Measurements from ENCODE around the gene TSC2. TPM values are rescaled to one million over a fixed set of nuclear protein-coding genes. Genes with fewer than 3 reads are reported as not detected.

TSC2 gene
- total RNA-seq, 6 donors from 2014 or later = 47.3 to 296 (median 118) TPM

- WGBS, 2 donors = 92 to 95% methylated on average over 14 of the region's 14 CpGs
These were observed 22.5 kb upstream of the TSC2 start for GRCh38 chr16:2025251-2025650.

GRCh38 chr16:2025878-2026460 lies 21.8 kb upstream of the TSC2 start:
- Histone ChIP-seq H3K36me3 (peaks cover 0 to 11% (median 0%) of the 10 kb centered on the region in 4 donors), H3K9me3 (no peaks in the 10 kb centered on the region), H3K27me3 (peaks cover 0 to 8% (median 3%) of the 10 kb centered on the region in 4 donors), H3K4me3 (peak overlapping the region; percentile 30 to 97 (median 88)), H3K4me1 (peaks cover 49 to 71% (median 59%) of the 10 kb centered on the region in 4 donors), H3K27ac (peak overlapping the region; percentile 70 to 95 (median 86))
- no peak for TF ChIP-seq EP300 (IDR thresholded peaks at IDR 0.05)
- no peak for TF ChIP-seq POLR2AphosphoS5 (IDR thresholded peaks at IDR 0.05)
- no peak for TF ChIP-seq POLR2A (IDR thresholded peaks at IDR 0.05)
- TF ChIP-seq CTCF (IDR thresholded peaks at IDR 0.05) = no peak
- DNase-seq = no peak
- 67% methylated on average over 13 to 16 of the region's 16 CpGs for WGBS, 2 donors
- ATAC-seq (ENCODE audit: low FRiP score in 2 of 2) = no peak

More at GRCh38 chr16:2025251-2025650, 22.5 kb upstream of the TSC2 start:
- DNase-seq = peak in 1 of 2 donors; percentile 85
- no peak for ATAC-seq (ENCODE audit: low FRiP score in 2 of 2)
- Histone ChIP-seq H3K4me1 (peaks cover 54 to 78% (median 62%) of the 10 kb centered on the region in 4 donors), H3K4me3 (peak overlapping the region in 1 of 4 donors; percentile 83), H3K27ac (peak overlapping the region; percentile 38 to 95 (median 79)), H3K9me3 (no peaks in the 10 kb centered on the region), H3K27me3 (peaks cover 0 to 15% (median 9%) of the 10 kb centered on the region in 4 donors), H3K36me3 (peaks cover 0 to 10% (median 0%) of the 10 kb centered on the region in 4 donors)
- no peak for TF ChIP-seq CTCF (IDR thresholded peaks at IDR 0.05)
- no peak for TF ChIP-seq POLR2AphosphoS5 (IDR thresholded peaks at IDR 0.05)
- no peak for TF ChIP-seq POLR2A (IDR thresholded peaks at IDR 0.05)
- TF ChIP-seq EP300 (IDR thresholded peaks at IDR 0.05) = no peak

GRCh38 chr16:2026461-2027023 lies 21.2 kb upstream of the TSC2 start, which contains the start of gene NHERF2:
TSS of gene NHERF2 (plus strand) at chr16:2026902. CDS start at chr16:2027006, 104 bp downstream.
- ATAC-seq (ENCODE audit: low FRiP score in 2 of 2) (peak in 1 of 2 donors; percentile 34), DNase-seq (peak; percentile 60 to 90)
- peaks cover 49 to 70% (median 60%) of the 10 kb centered on the region in 4 donors for H3K4me1 ChIP-seq

More at GRCh38 chr16:2026461-2027023, 21.2 kb upstream of the TSC2 start, which contains the start of gene NHERF2:
- Histone ChIP-seq H3K9me3 (no peaks in the 10 kb centered on the region), H3K36me3 (peaks cover 0 to 11% (median 0%) of the 10 kb centered on the region in 4 donors), H3K27ac (peak within 1 kb of the TSS; percentile 71 to 95 (median 86)), H3K4me3 (peak within 1 kb of the TSS; percentile 82 to 97 (median 88)), H3K27me3 (peaks cover 0 to 3% (median 1%) of the 10 kb centered on the region in 4 donors)
- no peak for TF ChIP-seq CTCF (IDR thresholded peaks at IDR 0.05)
- no peak for TF ChIP-seq EP300 (IDR thresholded peaks at IDR 0.05)
- TF ChIP-seq POLR2AphosphoS5 (IDR thresholded peaks at IDR 0.05) = no peak
- no peak for TF ChIP-seq POLR2A (IDR thresholded peaks at IDR 0.05)
- WGBS, 2 donors = 24 to 51% methylated on average over 6 to 11 of the region's 59 CpGs

Measured in upper lobe of left lung (tissue), 6 donors.